Stimulated activated CD8-positive, alpha-beta memory T cell treated with anti-CD3 and anti-CD28 coated beads, Interleukin-4, amount 100 ng/mL, for 1 hour (primary cell): ENCODE data around the gene IFFO2.
A peak's percentile ranks its signal among the peaks of the same experiment; 100 is the strongest.
"Not testable (repeated sequence)": the region's sequence is repeated elsewhere in the genome, so short reads cannot be mapped to it uniquely, and the experiment has no call there.

Experiments
- DNase-seq, 2 donors: peaks; one replicate each; pipeline ENCODE4 v3.0.0-alpha.2; 2020; ENCODE audit warnings: low read depth in 2 of 2, low spot score in 1 of 2

IFFO2 gene

GRCh38 chr1:18878538-18879214 is 77.8 kb downstream of the IFFO2 start:
- DNase-seq: no peak

GRCh38 chr1:18877282-18877681 is 79.2 kb downstream of the IFFO2 start:
- no peak for DNase-seq

- DNase-seq: no peak
Observed at GRCh38 chr1:18876210-18876609, 80.3 kb downstream of the IFFO2 start.

- no peak for DNase-seq
Observed at GRCh38 chr1:18875796-18876128, 80.7 kb downstream of the IFFO2 start.

GRCh38 chr1:18875107-18875795 is 81.2 kb downstream of the IFFO2 start:
- peak; percentile 28 to 37 for DNase-seq

- no peak for DNase-seq
Observed at GRCh38 chr1:18874600-18874999, 81.9 kb downstream of the IFFO2 start.

GRCh38 chr1:18874036-18874435 is 82.4 kb downstream of the IFFO2 start:
- no peak for DNase-seq

GRCh38 chr1:18872071-18872611 is 84.3 kb downstream of the IFFO2 start:
- no peak for DNase-seq

GRCh38 chr1:18871401-18872070 is 84.9 kb downstream of the IFFO2 start:
- DNase-seq: no peak

GRCh38 chr1:18870957-18871356 is 85.5 kb downstream of the IFFO2 start:
- DNase-seq: no peak

- not testable (repeated sequence) for DNase-seq
Observed at GRCh38 chr1:18870595-18870865, 85.9 kb downstream of the IFFO2 start.

- no peak for DNase-seq
Observed at GRCh38 chr1:18869847-18870594, 86.5 kb downstream of the IFFO2 start.

- no peak for DNase-seq
Observed at GRCh38 chr1:18868801-18869424, 87.6 kb downstream of the IFFO2 start.

- no peak for DNase-seq
Observed at GRCh38 chr1:18868354-18868753, 88.1 kb downstream of the IFFO2 start.

- DNase-seq: no peak
Observed at GRCh38 chr1:18866846-18867245, 89.6 kb downstream of the IFFO2 start.

- DNase-seq: no peak
Observed at GRCh38 chr1:18866314-18866713, 90.2 kb downstream of the IFFO2 start.

GRCh38 chr1:18865176-18865575 is 91.3 kb downstream of the IFFO2 start:
- DNase-seq: no peak

GRCh38 chr1:18861590-18861989 is 94.9 kb downstream of the IFFO2 start:
- no peak for DNase-seq

- no peak for DNase-seq
Observed at GRCh38 chr1:18861082-18861481, 95.4 kb downstream of the IFFO2 start.

- no peak for DNase-seq
Observed at GRCh38 chr1:18859560-18859959, 96.9 kb downstream of the IFFO2 start, which contains the start of gene TAS1R2. TAS1R2 (minus strand) TSS chr1:18859660; CDS start chr1:18859660, 0 bp downstream.

- no peak for DNase-seq
Observed at GRCh38 chr1:18858070-18858688, 98.3 kb downstream of the IFFO2 start.
